Measurements from ENCODE around the gene KYNU. TPM values are rescaled to one million over a fixed set of nuclear protein-coding genes. Genes with fewer than 3 reads are reported as not detected.

Gene KYNU
- total and polyA plus RNA-seq, 2 donors (not counting 1 experiment from before 2014, with no cell fraction given): 0.26 to 4.6 TPM

DNA sequence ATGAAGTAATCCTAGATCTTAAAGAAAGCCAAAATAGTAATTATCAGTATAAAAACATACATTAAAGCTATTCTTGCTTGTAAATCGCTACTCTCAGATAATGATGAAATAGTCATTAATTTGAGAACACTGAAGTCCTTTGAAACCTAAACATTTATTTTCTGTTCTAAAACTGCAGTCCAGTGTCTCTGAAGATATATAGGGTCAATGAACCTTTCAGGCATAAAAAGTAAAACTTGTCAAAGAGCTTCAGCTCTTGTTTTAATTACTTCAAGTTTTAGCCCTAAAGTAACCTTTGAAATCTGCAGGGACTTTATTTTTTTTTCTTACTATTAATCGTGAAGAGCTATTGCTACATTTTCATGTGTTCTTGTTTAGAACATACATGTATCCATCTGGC lies 116.3 kb downstream of the KYNU start:
- no peaks in the 10 kb centered on the region for H4K20me1 ChIP-seq (ENCODE audit: control insufficient read depth, extremely low read depth, insufficient read depth, low read length)
- no peaks in the 10 kb centered on the region for H3K79me2 ChIP-seq (ENCODE audit: control insufficient read depth, insufficient read depth, low read length)
- TF ChIP-seq CTCF (conservative IDR thresholded peaks at IDR 0.05 in 1 of 2, IDR thresholded peaks at IDR 0.05 in 1 of 2; ENCODE audit: low read depth in 1 of 2, low read length in 2 of 2): no peak
- TF ChIP-seq EZH2 (IDR thresholded peaks at IDR 0.05; ENCODE audit: low read length, missing control alignments): no peak
- no peaks in the 10 kb centered on the region for H3K36me3 ChIP-seq (ENCODE audit: control insufficient read depth, insufficient read depth, low read length)
- no peak overlapping the region for H3K27ac ChIP-seq (ENCODE audit: insufficient read depth, low read length)
- H3K9ac ChIP-seq (ENCODE audit: insufficient read depth, low read length): no peak overlapping the region
- no peak overlapping the region for H2AFZ ChIP-seq (ENCODE audit: low read length)
- no peak overlapping the region for H3K4me2 ChIP-seq (ENCODE audit: extremely low read depth, insufficient read depth, low read length)
- H3K4me3 ChIP-seq (replicated peaks in 1 of 4; ENCODE audit: control extremely low read depth in 1 of 4, insufficient read depth in 1 of 4, low read depth in 3 of 4, low read length in 4 of 4): no peak overlapping the region
- H3K4me1 ChIP-seq (ENCODE audit: control insufficient read depth, extremely low read depth, insufficient read depth, low read length): no peaks in the 10 kb centered on the region
- peaks cover 2% of the 10 kb centered on the region for H3K27me3 ChIP-seq (ENCODE audit: control insufficient read depth, insufficient read depth, low read length)
- no peaks in the 10 kb centered on the region for H3K9me3 ChIP-seq (ENCODE audit: control insufficient read depth, insufficient read depth, low read depth, low read length)
- DNase-seq (ENCODE audit: low read depth in 2 of 2): no peak

DNA sequence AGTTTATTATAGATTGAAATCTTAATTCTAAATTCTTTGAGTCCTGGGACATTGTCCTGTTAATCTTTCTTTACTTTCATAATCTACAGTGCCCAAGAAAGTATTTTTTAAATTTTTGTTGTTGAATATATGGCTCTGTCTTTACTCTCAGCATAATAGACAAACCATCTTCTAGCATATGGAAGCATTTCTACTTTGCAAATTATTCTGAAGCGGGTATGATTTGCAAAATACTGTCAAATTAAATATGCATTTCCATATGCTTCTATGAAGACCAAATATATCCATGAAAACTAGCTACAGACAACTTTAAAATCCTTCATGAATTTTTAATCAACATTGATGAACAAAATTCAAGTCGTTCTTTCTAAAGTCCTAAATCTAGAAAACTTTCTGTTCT lies 117.2 kb downstream of the KYNU start:
- H3K4me3 ChIP-seq (replicated peaks in 1 of 4; ENCODE audit: control extremely low read depth in 1 of 4, insufficient read depth in 1 of 4, low read depth in 3 of 4, low read length in 4 of 4): no peak overlapping the region
- DNase-seq (ENCODE audit: low read depth in 2 of 2): no peak
- H3K79me2 ChIP-seq (ENCODE audit: control insufficient read depth, insufficient read depth, low read length): no peaks in the 10 kb centered on the region
- no peak overlapping the region for H3K4me2 ChIP-seq (ENCODE audit: extremely low read depth, insufficient read depth, low read length)
- no peaks in the 10 kb centered on the region for H3K36me3 ChIP-seq (ENCODE audit: control insufficient read depth, insufficient read depth, low read length)
- H3K9ac ChIP-seq (ENCODE audit: insufficient read depth, low read length): no peak overlapping the region
- H3K9me3 ChIP-seq (ENCODE audit: control insufficient read depth, insufficient read depth, low read depth, low read length): no peaks in the 10 kb centered on the region
- no peak overlapping the region for H2AFZ ChIP-seq (ENCODE audit: low read length)
- H3K27ac ChIP-seq (ENCODE audit: insufficient read depth, low read length): no peak overlapping the region
- TF ChIP-seq EZH2 (IDR thresholded peaks at IDR 0.05; ENCODE audit: low read length, missing control alignments) (no peak), CTCF (conservative IDR thresholded peaks at IDR 0.05 in 1 of 2, IDR thresholded peaks at IDR 0.05 in 1 of 2; ENCODE audit: low read depth in 1 of 2, low read length in 2 of 2) (no peak)
- no peaks in the 10 kb centered on the region for H3K4me1 ChIP-seq (ENCODE audit: control insufficient read depth, extremely low read depth, insufficient read depth, low read length)
- peaks cover 2% of the 10 kb centered on the region for H3K27me3 ChIP-seq (ENCODE audit: control insufficient read depth, insufficient read depth, low read length)
- no peaks in the 10 kb centered on the region for H4K20me1 ChIP-seq (ENCODE audit: control insufficient read depth, extremely low read depth, insufficient read depth, low read length)

DNA sequence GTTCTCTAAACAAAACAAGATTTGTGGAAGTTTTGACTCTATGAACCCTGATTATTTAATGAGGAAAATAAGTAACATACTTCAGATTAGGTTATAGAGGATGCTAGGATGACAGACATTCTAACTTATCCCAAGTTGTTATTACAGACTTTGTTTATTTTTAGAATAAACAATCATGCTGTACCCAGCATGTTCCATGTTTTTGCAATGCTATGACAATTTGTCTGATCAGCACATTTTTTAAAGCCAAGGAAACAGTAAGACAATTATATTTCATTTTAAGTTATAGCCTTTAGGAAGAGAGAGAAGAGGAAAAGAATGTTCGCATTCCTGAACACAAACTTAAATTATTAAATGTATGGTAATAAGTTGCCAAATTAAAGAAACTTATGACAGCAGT lies 119.8 kb downstream of the KYNU start:
- H3K27ac ChIP-seq (ENCODE audit: insufficient read depth, low read length): no peak overlapping the region

More for the DNA sequence above, 119.8 kb downstream of the KYNU start:
- Histone ChIP-seq H3K27me3 (ENCODE audit: control insufficient read depth, insufficient read depth, low read length) (peaks cover 2% of the 10 kb centered on the region), H2AFZ (ENCODE audit: low read length) (no peak overlapping the region), H3K79me2 (ENCODE audit: control insufficient read depth, insufficient read depth, low read length) (no peaks in the 10 kb centered on the region), H4K20me1 (ENCODE audit: control insufficient read depth, extremely low read depth, insufficient read depth, low read length) (no peaks in the 10 kb centered on the region), H3K9me3 (ENCODE audit: control insufficient read depth, insufficient read depth, low read depth, low read length) (no peaks in the 10 kb centered on the region), H3K9ac (ENCODE audit: insufficient read depth, low read length) (no peak overlapping the region), H3K36me3 (ENCODE audit: control insufficient read depth, insufficient read depth, low read length) (no peaks in the 10 kb centered on the region), H3K4me3 (replicated peaks in 1 of 4; ENCODE audit: control extremely low read depth in 1 of 4, insufficient read depth in 1 of 4, low read depth in 3 of 4, low read length in 4 of 4) (no peak overlapping the region), H3K4me2 (ENCODE audit: extremely low read depth, insufficient read depth, low read length) (no peak overlapping the region), H3K4me1 (ENCODE audit: control insufficient read depth, extremely low read depth, insufficient read depth, low read length) (no peaks in the 10 kb centered on the region)
- TF ChIP-seq CTCF (conservative IDR thresholded peaks at IDR 0.05 in 1 of 2, IDR thresholded peaks at IDR 0.05 in 1 of 2; ENCODE audit: low read depth in 1 of 2, low read length in 2 of 2) (no peak), EZH2 (IDR thresholded peaks at IDR 0.05; ENCODE audit: low read length, missing control alignments) (no peak)
- peak in 1 of 2 donors; percentile 54 for DNase-seq (ENCODE audit: low read depth in 2 of 2)

Measured in fibroblast of lung (primary cell).